NCI-H446 (cell line): ENCODE results near the gene GRK4.
A peak's percentile ranks its signal among the peaks of the same experiment; 100 is the strongest.
"Not testable (repeated sequence)": the region's sequence is repeated elsewhere in the genome, so short reads cannot be mapped to it uniquely, and the experiment has no call there.

Experiments used
- DNase-seq, 2 experiments: peaks; one replicate each; lab custom pipeline; 2025; lab: John Stamatoyannopoulos, UW

The GRK4 gene

DNA sequence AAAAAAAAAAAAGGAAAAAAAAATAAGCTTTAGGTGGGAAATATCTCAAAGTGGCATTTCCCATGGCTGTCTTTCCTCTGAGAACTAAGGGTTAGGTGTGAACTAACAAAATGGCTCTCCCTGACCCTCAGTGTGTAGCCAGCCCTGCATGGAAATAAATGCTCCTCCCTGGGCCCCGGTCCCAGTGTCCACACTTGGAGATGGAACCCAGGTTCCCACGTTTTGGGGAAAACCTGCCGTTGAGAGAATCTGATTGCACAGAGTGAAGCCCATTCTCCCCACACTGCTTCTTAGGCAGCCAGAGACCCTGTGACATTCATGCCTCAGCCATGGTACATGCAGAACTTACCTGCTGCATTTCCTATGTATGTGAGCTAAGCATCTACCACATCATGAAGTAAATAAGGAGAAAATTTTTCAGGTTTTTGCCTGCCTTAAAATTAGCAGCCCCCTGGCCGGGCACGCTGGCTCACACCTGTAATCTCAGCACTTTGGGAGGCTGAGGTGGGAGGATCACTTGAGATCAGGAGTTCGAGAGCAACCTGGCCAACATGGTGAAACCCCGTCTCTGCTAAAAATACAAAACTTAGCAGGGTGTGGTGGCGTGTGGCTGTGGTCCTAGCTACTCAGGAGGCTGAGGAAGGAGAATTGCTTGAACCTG, 76.5 kb downstream of the GRK4 start:
- no peak for DNase-seq

DNA sequence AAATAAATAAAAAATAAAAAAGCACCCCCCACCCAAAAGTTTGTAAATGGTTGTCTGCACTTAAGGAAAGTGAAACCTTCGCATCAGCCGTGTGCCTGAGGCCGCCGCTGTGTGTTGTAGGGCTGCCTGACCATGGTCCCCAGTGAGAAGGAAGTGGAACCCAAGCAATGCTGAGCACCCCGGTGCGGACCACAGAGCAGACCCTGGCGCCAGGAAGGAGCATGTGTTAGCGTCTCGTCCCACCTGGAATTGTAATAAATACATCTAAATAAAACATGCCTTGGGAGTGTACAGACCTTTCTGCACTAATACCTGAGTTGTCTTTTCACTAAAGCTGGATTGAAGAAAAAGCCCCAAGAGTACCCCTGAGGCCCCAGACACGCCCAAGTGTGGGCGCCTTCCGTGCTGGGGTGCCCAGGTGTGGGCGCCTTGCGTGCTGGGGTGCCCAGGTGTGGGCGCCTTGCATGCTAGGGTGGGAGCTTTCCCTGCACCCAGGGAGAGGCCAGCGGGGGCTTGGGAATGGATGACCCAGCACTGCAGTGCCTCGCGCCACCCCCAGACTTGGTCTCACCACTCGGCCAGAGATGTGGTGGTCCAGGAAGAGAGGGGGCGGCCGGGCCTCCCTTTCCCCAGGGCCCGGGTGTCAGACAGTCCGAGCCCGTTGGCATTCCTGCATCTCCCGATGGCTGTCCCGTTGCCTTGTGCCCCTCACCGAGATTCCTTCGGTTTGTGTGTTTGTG, 77.3 kb downstream of the GRK4 start:
- no peak for DNase-seq

DNA sequence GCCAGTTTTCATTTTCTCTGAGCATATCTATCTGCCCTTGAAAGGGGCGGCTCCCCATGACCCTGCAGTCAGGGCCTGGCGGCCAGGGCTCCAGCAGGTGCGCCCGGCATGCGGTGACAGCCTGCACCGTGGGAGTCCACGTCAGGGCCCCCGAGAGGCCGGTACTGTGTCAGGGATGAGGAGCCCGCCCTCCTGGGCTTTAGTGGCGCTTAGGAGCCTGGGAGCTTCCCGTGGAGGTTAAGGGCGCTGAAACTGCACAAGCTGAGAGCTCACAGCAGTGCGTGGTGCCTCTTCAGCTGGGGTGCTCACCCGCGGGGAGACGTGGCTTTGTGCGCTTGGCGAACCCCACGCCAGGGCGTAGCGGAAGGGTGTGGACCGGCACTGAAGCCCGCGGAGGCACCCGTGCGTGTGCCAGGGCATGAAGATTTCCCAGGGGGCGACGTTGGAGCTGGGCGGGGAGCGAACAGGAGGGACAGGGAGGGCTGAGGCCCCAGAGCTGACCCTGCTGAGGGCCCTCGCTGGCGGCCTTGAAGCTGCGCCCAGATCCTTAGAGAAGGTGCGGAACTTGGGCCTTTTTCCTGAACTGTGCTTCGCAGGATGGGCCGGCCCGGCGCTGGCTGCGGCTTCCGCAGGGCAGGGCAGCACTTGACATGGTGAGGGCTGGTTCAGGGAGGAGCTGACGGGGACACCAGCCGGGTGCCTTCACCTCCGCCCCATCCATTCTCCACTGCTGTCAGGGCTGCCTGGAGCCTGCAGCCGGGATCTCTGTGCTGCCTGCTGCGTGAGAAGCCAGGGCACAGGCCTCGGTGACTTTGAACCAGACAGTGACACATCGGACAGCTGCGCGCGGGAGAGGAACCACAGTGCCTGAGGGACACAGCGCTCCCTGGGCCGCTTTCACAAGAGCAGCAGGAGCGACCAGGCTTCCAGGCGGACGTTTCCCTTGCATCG, 78.1 kb downstream of the GRK4 start:
- DNase-seq, result no peak

DNA sequence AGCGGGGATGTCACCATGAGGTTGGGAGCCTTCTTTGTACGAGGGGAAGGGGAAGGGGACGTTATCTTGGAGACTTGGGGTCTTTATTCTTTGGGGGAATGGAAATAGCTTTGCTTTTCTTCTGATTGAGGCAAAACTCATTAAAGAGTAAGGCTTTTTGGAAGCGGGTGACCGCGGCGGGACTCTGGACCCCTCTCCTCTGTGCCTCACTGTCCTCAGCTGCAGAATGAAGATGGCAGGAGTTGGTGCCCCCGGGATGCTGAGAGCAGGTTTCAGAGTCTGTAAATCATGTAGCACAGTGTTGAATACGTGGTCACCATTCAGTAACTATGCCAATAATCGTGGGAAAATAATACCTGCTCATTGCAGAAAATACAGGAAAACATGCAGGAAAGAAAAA, 78.9 kb downstream of the GRK4 start:
- no peak for DNase-seq

DNA sequence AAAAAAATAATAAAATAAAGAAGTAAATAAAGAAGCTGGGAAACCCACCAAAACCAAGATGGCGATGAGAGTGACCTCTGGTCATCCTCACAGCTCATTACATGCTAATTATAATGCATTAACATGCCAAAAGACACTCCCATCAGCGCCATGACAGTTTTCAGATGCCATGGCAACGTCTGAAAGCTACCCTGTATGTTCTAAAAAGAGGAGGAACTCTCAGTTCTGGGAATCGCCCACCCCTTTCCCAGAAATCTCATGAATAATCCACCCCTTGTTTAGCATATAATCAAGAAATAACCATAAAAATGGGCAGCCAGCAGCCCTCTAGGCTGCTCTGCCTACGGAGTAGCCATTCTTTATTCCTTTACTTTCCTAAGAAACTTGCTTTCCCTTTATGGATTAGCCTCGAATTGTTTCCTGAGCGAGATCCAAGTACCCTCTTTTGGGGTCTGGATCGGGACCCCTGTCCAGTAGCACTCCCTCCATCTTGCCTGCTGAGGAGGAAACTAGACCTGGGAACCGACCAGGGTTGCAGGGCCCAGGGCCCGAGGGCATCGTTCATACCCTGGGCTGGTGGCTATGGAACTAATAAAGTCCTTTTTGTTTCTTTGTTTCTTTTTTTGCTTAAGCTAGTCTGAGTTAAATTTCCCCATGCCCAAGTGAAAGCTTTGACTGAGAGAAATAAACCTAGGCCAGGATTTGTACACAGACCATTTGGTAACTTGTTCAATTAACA, 80.1 kb downstream of the GRK4 start:
- DNase-seq, result no peak

DNA sequence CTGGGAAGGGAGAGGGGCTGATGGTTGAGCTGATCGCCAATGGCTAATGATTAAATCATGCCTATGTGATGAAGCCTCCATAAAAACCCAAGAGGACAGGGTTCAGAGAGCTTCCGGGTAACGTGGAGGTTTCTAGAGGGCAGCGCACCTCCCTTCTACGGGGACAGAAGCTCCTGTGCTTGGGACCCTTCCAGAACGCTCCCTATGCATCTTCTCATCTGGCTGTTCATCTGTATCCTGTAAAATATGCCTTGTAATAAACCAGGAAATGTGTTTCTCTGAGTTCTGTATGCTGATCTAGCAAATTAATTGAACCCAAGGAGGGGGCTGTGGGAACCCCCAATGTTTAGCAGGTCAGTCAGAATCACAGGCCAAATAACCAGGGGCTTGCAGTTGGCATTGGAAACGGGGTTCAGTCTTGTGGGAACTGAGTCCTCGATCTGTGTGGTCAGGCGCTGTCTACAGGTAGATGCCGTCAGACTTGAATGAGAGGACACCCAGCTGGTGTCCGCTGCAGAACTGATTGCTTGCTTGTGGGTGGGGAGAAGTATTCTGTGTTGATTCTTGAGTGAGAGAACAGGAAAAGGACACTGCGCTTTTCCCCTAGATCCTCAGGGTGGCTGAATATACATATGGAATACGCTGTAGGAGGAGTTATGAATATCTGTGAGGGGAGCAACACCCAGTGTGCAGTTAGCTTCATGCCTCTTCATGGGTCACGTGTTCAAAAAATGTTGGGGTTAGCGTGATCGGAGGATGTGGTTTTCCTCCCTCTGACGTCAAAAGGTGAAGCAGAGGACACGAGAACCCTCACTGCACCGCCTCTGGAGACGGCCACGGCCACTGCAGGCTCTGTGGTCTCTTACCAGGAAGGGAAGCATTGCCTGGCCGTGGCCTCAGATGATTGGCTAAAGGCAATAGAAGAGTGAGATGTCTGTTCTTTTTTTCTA, 81.8 kb downstream of the GRK4 start:
- DNase-seq, result no peak

DNA sequence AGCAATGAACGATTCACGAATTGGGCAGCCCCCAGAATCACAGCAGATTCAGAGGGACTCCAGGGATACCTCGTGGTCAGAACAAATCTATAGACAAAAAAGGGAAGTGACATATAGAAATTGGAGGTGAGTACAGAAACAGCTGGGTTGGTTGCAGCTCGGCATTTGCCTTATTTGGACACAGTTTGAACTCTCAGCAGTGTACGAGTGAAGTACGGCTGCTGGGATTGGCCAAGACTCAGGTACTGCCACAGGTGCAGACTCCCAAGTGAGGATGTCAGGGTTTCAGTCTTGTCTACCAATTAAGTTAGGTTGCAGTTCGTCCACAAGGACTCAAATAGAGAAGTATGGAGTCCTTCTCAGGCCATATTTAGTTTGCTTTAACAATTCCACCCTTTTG, 82.8 kb downstream of the GRK4 start:
- no peak for DNase-seq

DNA sequence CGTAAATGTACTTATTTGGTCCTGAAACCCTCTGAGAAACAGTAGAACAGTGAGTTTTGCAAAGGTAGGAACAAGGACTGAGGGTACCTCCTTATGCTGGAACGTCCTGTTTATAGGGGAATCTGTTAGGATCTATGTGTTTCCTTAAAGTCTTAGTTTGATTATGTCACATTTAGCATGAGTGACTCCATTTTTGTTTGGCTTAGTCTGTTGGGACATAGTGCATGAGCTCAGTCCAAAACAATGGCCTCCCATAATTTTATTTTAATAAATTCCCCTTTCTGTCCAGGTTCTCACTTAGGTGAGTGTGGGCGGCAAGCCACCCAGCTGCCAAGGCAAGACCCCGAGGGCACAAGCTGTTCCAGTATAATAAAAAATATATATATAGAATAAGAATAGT, 83.3 kb downstream of the GRK4 start:
- DNase-seq, result no peak

DNA sequence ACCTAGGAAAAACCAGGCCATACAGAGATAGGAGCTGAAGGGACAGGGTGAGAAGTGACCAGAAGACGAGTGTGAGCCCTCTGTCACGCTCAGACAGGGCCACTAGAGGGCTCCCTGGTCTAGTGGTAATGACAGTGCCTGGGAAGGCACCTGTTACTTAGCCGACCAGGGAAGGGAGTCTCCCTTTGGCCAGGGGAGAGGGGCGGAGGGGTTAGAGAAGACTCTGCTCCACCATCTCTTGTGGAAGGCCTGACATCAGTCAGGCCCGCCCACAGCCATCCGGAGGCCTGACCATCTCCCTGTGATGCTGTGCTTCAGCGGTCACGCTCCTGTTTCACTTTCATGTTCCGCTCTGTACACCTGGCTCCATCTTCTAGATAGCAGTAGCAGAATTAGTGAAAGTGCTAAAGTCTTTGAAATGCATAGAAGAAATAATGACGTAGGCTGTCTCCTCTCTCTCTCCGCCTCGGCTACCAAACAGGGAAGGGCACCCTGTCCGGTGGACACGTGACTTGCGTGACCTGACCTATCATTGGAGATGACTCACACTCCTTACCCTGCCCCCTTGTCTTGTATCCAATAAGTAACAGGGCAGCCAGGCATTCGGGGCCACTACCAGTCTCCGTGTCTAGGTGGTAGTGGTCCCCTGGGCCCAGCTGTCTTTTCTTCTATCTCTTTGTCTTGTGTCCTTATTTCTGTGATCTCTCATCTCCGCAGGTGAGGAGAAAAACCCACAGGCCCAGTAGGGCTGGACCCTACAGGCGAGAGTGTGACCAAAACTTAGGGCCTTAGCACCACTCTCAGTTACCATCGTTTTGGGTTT, 84.3 kb downstream of the GRK4 start:
- DNase-seq, result peak in 1 of 2 experiments; percentile 22

DNA sequence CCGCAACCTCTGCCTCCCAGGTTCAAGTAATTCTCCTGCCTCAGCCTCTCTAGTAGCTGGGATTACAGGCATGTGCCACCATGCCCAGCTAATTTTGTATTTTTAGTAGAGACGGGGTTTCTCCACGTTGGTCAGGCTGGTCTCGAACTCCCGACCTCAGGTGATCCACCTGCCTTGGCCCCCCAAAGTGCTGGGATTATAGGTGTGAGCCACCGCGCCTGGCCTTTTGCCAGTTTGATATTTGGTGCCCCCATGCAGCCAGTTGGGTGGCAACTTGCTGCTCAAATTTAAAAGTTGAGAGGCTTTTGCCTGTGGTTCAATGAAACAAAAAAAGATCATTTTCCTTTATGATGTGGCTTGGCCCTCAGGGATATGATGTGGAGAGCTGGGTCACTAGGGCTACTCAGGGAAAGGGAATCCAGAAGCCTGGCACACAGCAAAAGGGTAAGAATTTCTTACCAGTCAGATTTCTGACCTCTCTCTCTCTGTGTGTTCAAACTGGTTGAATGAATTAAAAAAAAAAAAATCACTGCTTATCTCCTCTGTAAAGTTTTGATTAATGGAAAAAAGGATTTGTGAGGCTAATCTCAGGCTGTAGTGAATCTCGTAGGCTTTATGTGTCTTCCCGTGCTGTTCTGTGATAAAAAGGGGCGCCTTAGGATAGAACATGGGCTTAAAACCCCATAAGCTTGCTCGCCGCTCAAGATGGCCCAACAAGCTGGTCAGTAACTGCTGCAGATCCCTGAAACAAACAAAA, 87.9 kb downstream of the GRK4 start:
- not testable (repeated sequence) for DNase-seq

DNA sequence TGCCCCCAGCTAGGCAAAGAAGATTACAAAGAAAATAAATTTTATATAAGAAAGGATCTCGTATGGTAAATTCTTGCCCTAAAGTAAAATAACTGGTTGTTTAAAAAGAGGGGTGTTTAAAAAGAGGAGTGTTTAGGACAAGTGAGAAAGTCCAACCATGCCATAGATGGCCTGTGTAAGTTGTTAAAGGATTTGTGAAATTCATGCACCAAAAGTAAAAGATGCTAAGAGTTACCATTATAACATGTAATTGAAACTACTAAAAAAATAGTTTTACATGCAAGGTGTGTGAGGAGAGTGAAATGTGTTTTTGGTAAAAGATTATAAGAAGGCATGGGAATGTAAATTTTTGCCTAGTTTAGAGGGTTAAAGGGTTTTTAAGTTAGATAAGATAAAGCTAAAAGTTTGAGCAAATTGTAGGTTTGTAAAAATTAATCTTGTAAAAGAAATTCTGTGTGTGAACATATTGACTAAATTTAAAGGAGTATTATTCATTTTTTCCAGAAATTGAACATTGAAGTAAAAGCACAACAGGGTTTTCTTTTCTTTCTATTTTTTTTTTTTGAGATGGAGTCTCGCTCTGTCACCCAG, 90.9 kb downstream of the GRK4 start:
- no peak for DNase-seq

DNA sequence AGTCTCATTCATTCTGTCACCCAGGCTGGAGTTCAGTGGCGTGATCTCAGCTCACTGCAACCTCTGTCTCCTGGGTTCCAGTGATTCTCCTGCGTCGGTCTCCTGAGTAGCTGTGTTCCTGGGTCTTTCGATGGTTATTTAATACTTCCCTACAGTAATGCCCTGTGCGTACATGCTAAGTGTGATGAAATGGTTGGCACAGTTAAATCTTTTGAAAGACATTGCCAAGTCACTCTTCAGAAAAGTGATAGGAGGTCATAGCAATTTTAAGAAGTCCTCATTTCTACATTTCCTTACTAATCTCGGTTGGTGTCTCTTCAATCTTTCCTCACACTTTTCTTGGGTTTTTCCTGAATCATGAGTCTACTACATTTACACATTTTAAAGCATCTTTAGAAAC, 96.6 kb downstream of the GRK4 start:
- no peak for DNase-seq

DNA sequence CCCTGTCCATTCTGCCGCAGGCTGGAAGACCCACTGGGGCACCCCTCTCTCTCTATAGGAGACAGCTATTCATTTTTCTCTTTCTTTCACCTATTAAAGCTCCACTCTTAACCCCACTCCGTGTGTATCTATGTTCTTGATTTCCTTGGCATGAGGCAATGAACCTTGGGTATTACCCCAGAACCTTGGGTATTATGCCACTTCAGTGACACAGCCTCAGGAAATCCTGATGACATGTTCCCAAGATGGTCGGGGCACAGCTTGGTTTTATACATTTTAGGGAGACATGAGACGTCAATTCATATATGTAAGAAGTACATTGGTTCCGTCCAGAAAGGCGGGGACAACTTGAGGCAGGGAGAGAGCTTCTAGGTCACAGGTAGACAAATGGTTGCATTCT, 97.6 kb downstream of the GRK4 start:
- no peak for DNase-seq

DNA sequence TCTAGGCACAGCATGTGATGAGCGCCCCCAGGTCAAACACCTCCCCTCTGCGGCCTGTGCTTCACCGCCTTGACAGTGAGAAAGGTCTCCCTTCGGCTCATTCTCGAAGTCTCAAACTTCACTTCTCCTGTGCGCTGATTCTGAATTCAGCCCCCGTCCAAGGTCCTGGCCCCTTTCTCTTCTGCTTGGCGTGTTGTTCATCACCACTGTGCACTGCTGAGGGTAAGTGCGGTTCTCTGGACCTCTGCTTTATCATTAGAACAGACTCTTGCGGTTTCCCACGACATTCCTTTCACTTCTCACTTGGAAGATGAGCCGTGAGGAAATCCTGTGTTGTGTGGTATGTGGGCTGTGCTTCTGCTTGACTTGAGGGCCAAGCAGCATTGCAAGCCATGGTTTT, 99.1 kb downstream of the GRK4 start:
- DNase-seq, result no peak

DNA sequence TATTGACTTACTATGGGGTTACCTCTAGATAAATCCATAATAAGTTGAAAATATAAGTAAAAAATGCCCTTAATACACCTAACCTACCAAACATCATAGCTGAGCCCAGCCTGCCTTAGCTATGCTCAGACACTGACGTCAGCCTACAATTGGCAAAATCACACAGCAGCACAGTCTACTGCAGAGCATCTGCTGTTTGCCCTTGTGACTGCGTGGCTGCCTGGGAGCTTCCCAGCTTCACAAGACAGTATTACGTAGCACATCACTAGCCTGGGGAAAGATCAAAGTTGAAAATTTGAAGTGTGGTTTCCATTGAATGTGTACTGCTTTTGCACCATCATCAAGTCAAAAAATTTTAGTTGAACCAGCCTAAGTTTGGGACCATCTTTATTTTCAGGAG, 102.2 kb downstream of the GRK4 start:
- DNase-seq, result no peak

DNA sequence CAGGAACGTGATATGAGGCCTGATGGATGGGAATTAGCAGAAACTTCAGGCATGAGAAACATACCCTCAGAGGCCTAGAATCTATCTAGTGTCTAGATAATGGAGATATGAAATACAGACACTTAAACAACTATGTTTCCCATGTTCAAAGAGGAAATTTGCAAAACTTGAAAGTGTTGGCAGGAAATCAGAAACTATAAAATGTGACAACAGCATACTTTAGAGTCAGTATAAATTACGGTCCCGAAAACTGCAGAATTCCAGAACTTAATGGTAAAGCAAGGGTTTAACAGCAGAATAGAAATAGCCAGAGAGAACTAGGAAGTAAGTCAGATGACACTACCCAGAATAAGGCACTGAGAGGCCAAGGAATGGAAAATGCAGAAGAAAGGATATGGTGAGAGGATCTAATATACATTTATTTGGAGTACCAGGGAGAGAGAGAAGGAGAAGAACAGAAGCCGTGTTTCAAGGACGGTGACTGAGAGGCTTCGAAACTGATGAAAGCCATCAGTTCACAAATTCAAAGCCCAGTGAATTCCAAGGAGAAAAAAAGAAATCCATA, 103.5 kb downstream of the GRK4 start:
- DNase-seq, result no peak

DNA sequence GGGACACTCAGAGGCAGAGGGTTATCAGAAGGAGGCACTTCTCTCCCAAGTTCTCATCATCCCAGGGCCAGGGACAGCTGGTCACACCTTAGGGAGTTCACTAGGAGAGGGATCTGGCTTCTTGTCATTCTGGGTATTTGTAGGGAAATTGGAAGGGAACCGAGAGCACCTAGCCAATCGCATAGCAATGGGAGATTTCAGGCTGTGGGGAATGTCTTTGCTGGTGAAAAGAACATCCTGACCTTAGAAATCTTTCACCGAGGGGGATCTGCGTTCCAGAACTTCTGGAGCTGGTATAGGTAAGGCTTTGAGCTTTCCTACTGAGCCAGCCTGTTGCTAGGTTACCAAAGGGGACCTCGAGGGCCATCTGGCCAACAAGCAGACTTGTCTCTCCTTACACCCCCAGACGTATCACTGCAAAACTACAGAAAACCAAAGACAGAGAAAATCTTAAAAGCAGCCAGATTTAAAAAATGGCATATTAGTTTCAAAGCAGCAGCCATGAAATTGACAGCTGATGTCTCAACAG, 104.2 kb downstream of the GRK4 start:
- DNase-seq, result no peak

DNA sequence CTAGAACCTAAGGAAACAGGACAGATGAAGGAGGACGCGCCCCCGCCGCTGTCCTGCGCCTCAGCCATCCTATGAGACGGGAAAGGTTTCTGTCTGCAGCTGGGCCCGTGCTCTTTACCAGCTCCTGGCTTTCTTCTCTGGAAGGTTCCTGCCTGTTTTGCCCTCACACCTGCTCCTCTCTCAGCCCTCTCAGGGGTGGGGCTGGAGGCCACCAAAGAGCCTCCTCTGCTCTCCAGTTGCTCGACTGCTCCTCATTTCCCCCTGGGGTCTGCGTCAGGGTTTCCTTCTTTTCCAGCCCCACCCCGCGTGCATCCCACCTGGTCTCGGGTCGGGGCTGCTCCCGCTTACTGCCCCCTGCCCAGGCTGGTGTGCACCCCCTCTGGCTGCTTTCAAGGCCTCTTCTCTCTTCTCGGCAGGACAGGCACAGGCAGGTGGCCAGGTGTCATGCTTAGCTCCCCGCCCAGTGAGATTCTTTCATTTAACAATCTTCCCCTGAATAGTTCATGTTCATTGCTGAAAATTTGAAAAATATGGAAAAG, 106.4 kb downstream of the GRK4 start:
- DNase-seq, result no peak
